Epidermal melanocyte (primary cell): ENCODE results near the gene KRT83.

Experiments used
- DNase-seq: peaks from one replicate; pipeline ENCODE4 v3.0.0; 2011; ENCODE audit warnings: low spot score; ENCODE audit not compliant: insufficient read length

KRT83 gene

DNA sequence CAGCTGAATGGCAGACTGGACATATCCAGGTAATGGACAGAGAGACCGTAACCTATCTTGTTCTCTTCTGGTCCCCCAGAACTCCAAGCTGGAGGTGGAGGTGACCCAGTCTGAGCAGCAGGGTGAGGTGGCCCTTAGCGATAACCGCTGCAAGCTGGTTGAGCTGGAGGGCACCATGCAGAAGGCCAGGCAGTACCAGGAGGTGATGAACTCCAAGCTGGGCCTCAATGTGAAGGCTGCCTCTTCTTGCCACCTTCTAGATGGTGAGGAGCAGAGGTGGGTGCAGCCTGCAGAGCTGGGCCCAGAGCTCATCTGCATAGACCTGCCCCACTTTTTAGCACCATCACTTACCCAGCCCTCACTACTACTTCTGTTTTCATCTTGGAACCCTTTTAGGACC, 53.9 kb downstream of the KRT83 start:
- DNase-seq = no peak

DNA sequence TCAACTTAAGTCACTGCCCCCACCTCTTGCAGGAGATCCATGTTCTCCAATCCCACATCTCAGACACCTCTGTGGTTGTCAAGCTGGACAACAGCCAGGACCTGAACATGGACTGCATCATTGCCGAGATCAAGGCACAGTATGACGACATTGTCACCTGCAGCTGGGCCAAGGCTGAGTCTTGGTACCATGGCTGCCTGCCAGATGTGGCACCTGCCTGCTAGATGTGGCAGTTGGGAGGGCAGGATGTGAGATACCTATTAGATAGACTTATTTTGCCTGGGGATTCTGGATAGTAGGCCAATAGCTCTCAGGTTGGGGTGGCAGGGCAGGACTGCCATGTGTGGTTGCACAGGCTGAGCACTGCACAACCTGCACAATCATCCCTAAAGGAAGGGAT, 54.7 kb downstream of the KRT83 start:
- no peak for DNase-seq

DNA sequence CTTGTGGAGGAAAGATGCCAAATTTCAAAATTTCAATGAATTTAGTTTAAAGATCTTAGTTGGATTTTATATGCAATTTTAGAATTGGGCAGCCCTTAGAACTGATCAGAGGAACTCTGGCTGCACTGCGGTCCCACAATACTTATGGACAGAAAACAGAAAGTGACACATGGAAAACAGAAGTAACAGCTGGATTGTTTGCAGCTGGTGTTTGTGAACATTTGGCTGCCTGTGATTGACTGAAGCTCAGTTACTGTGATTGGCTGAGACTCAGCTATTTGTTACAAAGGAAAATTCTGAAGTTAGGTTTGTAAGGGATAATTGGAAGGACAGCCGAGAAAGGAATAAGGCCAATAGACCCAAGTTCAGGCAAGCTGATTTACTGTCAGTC, 56.8 kb downstream of the KRT83 start:
- no peak for DNase-seq
